Measurements from ENCODE around the gene MFNG.

DNA sequence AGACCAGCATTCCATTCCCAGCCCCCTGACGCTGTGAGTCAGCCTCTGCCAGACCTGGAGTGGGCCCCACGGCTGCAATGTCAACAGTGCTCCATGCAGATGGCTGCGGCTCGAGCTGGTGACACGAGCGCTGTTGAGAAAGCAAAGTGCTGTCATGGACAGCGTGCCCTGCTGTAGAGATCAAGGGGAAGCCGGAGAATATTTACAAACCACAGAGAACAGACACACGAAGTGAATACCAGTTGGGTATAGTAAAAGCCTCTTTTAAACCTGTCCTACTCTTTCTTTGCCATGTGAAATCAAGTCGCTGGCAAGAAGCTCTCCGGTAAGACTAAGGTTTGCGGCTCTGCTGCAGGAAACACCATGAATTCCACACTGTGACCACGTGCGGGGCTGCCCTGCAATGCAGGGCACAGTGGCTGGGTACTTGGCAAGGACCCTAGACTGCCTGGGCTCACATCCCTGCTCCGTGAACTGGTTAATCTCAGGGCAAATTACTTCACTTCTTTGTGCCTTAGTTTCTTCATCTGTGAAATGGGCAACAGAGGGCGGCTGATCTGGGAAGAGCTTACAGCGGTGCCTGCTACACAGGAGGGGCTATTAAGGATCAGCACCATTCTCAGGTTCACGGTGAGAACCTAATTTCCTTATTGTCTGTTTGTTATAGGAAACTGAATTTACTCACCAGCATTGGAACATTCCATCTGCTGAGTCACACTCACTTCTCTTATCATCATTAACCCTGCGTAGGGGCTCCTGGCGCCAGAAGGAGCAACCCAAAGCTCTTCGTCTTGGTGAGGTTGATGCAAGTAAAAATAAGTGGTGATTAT is 31.1 kb downstream of the MFNG start:
- TF ChIP-seq, protein P1, sequence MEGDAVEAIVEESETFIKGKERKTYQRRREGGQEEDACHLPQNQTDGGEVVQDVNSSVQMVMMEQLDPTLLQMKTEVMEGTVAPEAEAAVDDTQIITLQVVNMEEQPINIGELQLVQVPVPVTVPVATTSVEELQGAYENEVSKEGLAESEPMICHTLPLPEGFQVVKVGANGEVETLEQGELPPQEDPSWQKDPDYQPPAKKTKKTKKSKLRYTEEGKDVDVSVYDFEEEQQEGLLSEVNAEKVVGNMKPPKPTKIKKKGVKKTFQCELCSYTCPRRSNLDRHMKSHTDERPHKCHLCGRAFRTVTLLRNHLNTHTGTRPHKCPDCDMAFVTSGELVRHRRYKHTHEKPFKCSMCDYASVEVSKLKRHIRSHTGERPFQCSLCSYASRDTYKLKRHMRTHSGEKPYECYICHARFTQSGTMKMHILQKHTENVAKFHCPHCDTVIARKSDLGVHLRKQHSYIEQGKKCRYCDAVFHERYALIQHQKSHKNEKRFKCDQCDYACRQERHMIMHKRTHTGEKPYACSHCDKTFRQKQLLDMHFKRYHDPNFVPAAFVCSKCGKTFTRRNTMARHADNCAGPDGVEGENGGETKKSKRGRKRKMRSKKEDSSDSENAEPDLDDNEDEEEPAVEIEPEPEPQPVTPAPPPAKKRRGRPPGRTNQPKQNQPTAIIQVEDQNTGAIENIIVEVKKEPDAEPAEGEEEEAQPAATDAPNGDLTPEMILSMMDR (IDR thresholded peaks at IDR 0.05) = no peak
- no peak for TF ChIP-seq ZFX (IDR thresholded peaks at IDR 0.05; ENCODE audit: borderline replicate concordance)

Measured in 22Rv1 (cell line).